Loucy (cell line): Measurements from ENCODE around the gene TMSB4X.

Source experiments
- EZH2phosphoT487 ChIP-seq: fragments of 200-600 bp; IDR thresholded peaks from 2 replicates; pipeline ENCODE4 v1.6.1; 2018; ENCODE audit warnings: antibody characterized with exemption, mild to moderate bottlenecking, moderate library complexity, borderline replicate concordance
- TF ChIP-seq, protein P1 (sequence below): fragments of 200-600 bp; sonication (generic); conservative IDR thresholded peaks from 2 replicates; pipeline ENCODE4 v1.5.1; 2014; ENCODE audit warnings: mild to moderate bottlenecking, antibody characterized with exemption, low read length

DNA sequence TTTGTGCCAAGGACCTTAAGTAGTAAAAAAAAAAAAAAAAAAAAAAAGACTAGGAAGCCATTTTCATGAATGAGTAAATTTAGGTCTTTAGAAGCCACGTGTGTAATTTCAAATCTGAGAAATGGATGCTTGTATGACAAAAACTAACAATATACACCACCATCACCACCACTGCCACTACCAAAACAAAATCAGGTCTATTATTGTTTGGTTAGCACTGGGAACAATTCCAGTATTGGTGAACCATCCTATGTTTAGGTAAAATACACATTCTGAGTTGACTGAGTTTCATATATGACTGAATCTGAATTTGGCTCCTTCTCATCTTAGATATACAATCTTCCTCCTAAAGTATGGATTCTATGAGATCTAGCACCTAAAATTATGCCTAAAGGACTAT lies 8.8 kb upstream of the TMSB4X start:
- TF ChIP-seq, protein P1, sequence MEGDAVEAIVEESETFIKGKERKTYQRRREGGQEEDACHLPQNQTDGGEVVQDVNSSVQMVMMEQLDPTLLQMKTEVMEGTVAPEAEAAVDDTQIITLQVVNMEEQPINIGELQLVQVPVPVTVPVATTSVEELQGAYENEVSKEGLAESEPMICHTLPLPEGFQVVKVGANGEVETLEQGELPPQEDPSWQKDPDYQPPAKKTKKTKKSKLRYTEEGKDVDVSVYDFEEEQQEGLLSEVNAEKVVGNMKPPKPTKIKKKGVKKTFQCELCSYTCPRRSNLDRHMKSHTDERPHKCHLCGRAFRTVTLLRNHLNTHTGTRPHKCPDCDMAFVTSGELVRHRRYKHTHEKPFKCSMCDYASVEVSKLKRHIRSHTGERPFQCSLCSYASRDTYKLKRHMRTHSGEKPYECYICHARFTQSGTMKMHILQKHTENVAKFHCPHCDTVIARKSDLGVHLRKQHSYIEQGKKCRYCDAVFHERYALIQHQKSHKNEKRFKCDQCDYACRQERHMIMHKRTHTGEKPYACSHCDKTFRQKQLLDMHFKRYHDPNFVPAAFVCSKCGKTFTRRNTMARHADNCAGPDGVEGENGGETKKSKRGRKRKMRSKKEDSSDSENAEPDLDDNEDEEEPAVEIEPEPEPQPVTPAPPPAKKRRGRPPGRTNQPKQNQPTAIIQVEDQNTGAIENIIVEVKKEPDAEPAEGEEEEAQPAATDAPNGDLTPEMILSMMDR = no peak
- TF ChIP-seq EZH2phosphoT487 = no peak
